Measurements from ENCODE around the gene DNAH10.

The DNAH10 gene

GRCh38 chr12:123891011-123891410 is 128.9 kb downstream of the DNAH10 start:
- DNase-seq = no peak

DNA sequence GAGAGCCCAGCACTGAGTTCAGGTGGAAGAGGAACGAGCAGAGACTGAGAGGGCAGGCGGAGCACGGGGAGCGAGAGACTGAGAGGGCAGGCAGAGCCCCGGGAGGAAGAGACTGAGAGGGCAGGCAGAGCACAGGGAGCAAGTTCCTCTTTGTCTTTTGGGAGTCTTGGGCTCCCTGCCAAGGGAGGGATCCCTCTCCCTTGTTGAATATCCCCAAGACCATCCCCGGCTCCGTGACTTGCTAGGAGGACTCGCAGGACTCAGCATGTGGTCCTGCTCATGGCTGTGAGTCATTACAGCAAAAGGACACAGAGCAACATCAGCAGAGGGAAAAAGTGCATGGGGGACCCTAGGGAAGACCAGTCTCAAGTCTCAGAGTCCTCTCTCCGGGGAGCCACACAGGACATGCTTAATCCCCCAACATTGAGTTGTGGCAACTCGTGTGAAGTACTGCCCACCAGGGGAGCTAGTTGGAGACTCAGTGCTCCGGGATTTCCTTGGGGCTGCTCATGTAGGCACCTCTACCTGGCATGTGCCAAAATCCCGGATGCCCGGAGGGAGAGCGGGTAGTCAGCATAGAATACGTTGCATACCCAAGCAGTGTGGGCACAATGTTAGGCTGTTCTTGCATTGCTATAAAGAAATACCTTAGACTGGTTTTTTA is 129.5 kb downstream of the DNAH10 start:
- DNase-seq = peak; percentile 44 to 48

DNA sequence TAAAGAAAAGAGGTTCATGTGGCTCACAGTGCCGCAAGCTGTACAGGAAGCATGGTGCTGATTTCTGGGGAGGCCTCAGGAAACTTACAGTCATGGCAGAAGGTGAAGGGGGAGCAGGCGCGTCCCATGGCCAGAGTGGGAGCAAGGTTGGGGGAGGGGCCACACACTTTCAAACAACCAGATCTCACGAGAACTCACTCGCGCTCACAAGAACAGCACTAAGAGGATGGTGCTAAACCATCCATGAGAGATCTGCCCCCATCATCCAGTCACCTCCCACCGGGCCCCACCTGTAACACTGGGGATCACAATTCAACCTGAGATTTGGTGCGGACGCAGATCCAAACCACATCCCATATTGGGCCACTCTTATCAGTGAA is 130.1 kb downstream of the DNAH10 start:
- DNase-seq = no peak

DNA sequence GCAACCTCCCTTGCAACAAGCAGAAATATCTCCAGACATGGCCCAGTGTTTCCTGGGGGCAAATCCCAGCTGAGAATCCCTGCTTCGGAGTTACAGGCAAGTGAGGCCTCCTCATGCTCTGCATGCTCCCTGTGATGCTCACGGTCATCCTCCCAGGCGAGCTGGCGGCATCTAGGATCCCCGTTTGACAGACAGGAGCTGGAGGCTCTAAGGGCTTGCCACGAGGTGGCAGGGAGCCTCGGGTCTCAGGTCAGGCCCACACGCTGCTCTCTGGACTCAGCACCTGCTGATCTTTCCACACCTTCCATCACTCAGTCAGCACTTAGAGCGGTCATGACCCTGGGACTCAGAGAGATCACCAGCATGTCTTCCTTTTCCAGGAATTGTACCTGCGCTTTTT is 130.8 kb downstream of the DNAH10 start:
- DNase-seq = no peak

DNA sequence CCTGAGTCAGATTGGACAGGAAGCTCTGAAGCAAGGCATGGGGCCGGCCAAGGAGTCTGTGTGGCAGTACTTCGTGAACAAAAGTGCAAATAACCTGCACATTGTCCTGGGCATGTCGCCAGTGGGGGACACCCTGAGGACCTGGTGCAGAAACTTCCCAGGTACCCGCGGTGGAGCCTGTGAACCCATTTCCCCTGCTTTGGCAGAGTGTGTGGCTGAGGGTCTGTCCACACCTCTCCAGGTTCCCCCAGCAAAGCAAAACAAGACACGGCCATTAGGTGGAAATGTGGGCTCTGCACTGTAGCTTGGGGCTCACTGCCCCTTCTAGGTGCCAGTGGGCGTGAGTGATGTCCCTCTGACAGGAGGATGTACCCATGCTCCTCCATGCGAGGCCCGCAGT is 131.2 kb downstream of the DNAH10 start:
- DNase-seq = no peak

GRCh38 chr12:123894823-123895345 is 132.8 kb downstream of the DNAH10 start:
- DNase-seq = no peak

- no peak for DNase-seq
Observed at GRCh38 chr12:123895451-123895850, 133.3 kb downstream of the DNAH10 start.

DNA sequence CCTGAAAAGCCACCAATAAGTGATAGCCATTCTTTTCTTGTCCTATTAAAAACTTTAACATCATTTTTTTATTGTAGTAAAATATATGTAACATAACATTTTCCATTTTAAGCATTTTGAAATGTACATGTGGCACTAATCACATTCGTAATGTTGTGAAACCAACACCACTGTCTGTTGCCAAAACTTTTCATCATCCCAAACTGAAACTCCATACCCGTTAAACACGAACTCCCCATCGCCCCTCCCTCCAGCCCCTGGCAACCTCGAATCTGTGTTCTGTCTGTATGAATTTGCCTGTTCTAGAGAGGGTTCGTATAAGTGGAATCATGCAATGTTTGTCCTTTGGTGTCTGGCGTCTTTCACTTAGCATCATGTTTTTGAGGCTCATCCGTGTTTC is 134.7 kb downstream of the DNAH10 start:
- DNase-seq = no peak

- no peak for DNase-seq
Observed at GRCh38 chr12:123897221-123897620, 135.1 kb downstream of the DNAH10 start.

- no peak for DNase-seq
Observed at GRCh38 chr12:123898673-123899072, 136.6 kb downstream of the DNAH10 start.

DNA sequence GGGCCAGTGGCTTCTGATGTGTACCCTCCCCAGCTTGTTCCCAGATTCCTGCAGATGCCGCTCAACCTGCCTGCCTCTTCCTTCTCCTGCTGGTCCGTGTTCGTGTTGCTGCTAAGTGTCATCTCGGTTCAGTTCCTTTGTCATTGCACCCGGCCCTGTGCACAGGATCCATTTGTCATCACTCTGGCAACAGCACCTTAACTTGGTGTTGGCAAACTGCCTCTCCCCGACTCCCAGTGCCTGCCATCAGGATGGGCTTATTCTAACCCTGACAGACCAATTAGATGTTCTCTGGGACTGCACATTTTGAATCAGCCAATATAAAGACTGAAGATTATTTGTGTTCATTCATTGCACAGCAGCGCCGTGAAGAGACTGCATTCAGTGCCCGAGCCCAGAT is 137.3 kb downstream of the DNAH10 start:
- DNase-seq = no peak

GRCh38 chr12:123900871-123901376 is 138.8 kb downstream of the DNAH10 start:
- DNase-seq = peak; percentile 83 to 86

GRCh38 chr12:123902821-123903220 is 140.7 kb downstream of the DNAH10 start:
- no peak for DNase-seq

- DNase-seq = no peak
Observed at GRCh38 chr12:123903301-123904065, 141.4 kb downstream of the DNAH10 start.

DNA sequence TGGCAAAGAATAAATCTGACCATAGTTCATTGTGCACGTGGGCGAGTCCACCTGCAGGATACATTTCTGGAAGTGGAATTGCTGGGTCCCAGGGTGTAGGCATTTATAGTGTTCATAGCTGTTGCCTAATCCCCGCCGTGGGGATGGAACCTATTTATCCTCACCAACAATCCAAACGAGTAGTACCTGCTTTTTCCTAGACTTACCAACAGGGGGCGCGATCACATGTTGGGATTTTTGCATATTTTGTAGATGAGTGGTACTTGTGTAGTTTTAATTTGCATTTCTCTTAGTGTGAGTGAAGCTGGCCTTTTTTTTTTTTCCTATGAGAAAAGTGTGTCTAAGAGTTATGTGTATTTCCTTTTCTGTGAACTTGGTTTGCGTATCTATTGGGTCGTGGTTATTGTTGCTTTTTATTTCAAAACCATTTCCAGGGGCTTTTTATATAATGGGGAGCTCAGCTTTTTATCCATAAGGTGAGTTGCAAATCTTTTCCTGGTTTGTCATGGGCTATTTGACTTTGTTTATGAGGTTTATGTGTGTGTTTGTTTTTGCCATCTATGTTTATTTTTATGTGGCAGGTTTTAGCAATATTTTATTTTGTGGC is 143.3 kb downstream of the DNAH10 start:
- DNase-seq = peak; percentile 67 to 85

GRCh38 chr12:123906711-123907420 is 144.8 kb downstream of the DNAH10 start:
- no peak for DNase-seq

- DNase-seq = peak; percentile 13 to 23
Observed at GRCh38 chr12:123907726-123908476, 145.8 kb downstream of the DNAH10 start.

DNA sequence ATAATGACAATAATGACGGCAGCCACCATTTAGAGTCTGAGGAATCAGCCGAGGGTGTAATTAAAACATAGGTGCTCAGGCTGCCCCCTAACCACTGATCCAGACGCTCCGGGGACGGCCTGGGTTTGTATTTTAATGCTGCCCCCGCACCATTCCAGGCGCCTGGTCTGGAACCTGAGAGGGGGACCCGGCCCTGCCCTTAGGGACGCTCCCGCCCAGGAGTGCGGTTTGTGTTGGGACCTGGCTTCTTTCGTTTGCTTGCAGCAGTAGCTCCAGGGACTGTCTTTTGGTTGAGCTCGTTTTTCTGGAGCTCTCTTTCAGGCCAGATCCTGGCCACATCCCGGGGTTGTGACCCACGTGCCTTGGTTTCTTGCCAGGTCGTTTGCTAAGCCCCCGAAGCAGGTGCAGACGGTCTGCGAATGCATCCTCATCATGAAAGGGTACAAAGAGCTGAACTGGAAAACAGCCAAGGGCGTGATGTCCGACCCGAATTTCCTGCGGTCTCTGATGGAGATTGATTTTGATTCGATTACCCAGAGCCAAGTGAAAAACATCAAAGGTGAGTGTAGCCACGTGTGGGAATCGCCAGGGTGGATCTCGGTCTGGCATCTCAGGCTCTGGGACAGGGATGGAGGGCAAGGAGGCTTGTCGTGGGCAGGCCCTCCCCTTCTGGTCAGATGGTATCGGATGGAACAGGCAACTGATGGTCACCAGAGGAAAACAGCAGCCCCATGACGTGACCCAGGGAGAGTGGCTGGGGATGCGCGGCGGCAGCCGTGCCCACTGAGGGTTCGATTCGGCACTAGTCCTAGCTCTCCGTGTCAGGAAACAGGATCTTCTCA is 147.0 kb downstream of the DNAH10 start:
- no peak for DNase-seq

DNA sequence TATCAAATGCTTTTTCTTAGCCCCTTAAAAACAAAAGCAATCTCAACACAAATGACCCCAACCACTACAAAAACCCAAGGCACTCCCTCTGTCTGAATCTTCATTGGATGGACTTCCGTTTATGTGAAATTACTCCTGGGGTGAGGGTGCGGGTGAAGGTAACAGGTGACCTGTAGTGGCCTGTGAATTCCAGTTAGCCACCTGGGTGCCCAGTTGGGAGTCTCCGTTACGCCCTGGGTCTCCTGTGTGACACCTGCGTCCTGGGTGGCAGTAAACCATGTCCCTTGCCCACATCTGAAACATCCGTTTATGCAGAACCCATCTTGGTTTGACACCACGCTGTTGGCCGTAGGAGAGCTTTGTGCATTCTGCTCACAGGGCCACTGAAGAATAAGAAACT is 148.0 kb downstream of the DNAH10 start:
- no peak for DNase-seq

- no peak for DNase-seq
Observed at GRCh38 chr12:123910761-123911193, 148.7 kb downstream of the DNAH10 start.

Data from Kasumi-1 (cell line).